ENCODE measurements around the gene ARFGEF3.
"Not testable (repeated sequence)": the region's sequence is repeated elsewhere in the genome, so short reads cannot be mapped to it uniquely, and the experiment has no call there.

Gene ARFGEF3, protein sequence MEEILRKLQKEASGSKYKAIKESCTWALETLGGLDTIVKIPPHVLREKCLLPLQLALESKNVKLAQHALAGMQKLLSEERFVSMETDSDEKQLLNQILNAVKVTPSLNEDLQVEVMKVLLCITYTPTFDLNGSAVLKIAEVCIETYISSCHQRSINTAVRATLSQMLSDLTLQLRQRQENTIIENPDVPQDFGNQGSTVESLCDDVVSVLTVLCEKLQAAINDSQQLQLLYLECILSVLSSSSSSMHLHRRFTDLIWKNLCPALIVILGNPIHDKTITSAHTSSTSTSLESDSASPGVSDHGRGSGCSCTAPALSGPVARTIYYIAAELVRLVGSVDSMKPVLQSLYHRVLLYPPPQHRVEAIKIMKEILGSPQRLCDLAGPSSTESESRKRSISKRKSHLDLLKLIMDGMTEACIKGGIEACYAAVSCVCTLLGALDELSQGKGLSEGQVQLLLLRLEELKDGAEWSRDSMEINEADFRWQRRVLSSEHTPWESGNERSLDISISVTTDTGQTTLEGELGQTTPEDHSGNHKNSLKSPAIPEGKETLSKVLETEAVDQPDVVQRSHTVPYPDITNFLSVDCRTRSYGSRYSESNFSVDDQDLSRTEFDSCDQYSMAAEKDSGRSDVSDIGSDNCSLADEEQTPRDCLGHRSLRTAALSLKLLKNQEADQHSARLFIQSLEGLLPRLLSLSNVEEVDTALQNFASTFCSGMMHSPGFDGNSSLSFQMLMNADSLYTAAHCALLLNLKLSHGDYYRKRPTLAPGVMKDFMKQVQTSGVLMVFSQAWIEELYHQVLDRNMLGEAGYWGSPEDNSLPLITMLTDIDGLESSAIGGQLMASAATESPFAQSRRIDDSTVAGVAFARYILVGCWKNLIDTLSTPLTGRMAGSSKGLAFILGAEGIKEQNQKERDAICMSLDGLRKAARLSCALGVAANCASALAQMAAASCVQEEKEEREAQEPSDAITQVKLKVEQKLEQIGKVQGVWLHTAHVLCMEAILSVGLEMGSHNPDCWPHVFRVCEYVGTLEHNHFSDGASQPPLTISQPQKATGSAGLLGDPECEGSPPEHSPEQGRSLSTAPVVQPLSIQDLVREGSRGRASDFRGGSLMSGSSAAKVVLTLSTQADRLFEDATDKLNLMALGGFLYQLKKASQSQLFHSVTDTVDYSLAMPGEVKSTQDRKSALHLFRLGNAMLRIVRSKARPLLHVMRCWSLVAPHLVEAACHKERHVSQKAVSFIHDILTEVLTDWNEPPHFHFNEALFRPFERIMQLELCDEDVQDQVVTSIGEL (N-terminal part only)

DNA sequence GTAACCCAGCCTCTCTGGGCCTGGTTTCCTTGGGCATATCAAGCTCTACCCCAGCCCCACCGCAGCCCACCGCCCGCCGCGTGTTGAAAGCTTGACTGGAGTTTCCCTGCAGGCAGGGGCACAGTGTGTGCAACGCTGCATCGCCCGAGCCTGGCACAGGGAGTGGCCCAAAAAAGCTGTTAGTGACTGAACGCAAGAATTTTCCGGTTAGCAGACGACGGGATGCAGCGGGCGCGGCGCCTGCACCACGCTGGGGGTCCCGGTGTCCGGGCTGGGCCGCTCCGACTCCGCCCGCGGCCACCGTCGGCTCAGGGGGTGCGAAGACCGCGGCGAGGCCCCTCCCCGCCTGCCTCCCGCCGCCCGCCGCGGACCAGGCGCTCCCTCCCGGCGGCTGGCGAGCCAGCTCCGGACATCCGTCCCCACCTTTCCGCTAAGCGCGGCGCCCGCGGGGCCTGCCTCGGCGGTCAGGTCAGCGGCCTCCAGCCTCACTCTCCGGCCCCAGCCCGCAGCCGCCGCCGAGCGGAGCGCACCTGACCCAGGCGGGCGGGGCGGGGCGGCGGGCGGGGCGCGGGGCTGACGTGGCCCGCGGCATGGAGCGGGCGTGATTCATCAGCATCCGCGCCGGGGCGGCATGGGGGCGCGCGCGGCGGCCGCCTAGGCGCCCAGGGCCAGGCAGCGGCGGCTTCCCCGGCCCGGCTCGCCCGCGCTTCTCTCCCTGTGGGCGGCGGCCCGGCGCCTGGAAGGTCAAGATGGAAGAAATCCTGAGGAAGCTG is at the start of gene ARFGEF3:
Gene ARFGEF3 (plus strand): TSS at position 602 of the 773 bp plus-strand sequence. CDS start 148 bp downstream, at position 750.
- peak; percentile 53 for DNase-seq

DNA sequence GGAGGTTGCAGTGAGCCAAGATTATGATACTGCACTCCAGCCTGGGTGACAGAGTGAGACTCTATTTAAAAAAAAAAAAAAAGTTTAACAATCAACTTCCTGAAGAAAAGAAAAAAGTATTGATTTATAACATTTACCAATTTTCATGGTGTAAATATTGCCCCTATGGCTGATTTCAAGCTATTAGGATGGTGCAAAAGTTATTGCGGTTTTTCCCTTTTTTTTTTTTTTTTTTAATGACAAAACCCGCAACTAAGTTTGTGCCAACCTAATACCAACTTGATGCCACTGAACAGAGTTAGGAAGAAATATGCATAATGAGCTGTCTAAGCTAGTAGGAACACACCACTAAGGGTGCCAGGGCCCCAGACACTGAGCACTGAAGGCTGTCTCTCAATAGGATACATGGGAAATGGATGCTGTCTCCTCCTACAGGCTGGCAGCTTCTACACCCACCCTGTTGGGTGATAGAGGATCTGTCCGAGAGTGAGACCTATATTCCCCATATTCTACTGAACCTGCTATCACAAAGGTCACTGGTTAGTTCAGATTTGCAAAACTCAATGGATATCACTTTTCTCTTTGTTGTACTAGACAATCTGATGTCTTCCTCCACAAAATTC is 48.0 kb upstream of the ARFGEF3 start:
- DNase-seq: no peak

DNA sequence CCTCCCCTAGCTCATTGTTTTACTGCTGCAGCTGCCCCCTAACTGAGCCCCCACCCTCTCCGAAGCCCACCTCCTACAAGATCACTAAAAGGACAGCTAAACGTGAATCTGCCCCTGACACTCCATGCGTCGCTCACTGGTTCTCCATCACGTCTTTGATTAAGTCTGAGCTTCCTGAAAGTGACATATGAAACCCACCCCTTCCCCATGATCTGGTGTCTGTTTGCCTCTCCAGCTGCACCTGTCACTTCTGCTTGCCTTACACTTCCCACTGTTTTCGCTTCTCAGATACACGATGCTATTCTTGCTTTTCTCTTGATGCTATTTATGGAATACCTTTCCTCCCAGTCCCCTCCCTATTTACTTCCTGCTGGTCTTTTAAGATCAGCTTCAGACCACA is 46.5 kb upstream of the ARFGEF3 start:
- DNase-seq: no peak

- DNase-seq: peak; percentile 64
Measured at GRCh38 chr6:138115877-138116660, 45.7 kb upstream of the ARFGEF3 start.

GRCh38 chr6:138116661-138116999 is 45.1 kb upstream of the ARFGEF3 start:
- DNase-seq: no peak

DNA sequence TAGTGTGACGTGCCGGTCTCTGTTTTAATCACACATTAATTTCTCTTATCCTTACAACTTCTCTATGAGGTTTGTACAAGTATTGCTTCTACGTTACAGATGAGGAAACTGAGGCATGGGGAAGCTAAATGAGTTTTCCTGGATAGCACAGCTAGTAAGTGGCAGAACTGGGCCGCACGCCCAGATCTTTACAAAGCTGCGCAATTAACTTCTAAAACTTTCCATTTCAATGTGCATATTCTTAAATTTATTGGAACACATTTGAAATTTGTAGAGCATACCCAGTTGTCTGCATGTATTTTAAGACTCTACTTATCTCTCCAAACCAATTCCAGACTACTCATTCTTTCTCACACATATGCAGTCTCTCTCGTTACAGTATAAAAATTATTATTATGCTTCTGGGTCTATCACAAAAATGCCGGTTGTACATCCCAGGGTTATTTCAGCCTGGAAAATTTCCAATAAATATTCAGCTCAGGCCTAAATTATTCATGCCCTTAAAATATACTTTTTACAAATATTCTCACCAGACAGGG is 44.3 kb upstream of the ARFGEF3 start:
- no peak for DNase-seq

DNA sequence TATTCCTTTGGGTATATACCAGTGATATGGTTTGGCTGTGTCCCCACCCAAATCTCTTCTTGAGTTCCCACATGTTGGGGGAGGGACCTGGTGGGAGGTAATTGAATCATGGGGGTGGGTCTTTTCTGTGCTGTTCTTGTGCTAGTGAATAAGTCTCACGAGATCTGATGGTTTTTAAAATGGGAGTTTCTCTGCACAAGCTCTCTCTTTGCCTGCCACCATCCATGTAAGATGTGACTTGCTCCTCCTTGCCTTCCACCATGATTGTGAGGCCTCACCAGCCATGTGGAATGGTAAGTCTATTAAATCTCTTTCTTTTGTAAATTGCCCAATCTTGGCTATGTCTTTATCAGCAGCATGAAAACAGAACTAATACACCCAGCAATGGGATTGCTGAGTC is 42.5 kb upstream of the ARFGEF3 start:
- not testable (repeated sequence) for DNase-seq

- DNase-seq: no peak
Measured at GRCh38 chr6:138119976-138120375, 41.8 kb upstream of the ARFGEF3 start.

- no peak for DNase-seq
Measured at GRCh38 chr6:138124096-138124495, 37.6 kb upstream of the ARFGEF3 start.

- no peak for DNase-seq
Measured at GRCh38 chr6:138128096-138128495, 33.6 kb upstream of the ARFGEF3 start.

DNA sequence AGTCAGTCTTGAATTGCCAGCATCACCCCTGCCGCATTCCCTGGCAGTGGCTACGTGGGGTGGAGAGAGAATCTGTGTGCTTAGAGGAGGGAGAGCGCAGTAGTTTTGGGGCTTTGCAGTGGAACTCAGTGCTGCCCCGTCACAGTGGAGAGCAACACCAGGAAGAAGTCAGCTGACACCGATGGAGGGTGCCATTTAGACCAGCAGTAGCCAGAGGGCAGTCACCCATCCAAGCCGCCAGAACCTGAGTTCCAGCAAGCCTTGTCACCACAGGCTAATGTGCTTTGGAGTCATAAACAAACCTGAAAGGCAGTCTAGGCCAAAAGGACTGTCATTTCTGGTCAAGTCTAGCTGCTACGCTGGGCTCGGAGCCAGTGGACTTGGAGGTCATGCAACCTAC is 32.5 kb upstream of the ARFGEF3 start:
- DNase-seq: no peak

DNA sequence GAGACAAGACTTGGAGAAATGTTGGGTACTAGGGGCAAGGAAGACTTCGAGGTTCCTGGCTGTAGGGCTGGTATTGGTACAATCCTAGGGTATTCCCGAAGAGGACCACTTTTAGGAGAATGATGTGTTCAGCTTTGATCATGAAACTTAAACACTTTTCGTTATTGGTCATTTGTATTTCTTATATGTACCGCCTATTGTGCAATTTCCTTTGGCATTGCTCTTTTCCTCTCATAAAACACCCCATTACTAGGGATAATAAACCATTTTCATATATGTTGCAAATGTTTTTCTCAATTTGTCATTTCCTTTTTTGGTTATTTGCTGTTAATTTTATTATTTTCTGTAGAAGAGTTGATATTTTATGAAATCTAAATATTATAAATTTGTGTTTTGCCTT is 18.9 kb upstream of the ARFGEF3 start:
- no peak for DNase-seq

- no peak for DNase-seq
Measured at GRCh38 chr6:138145402-138145801, 16.3 kb upstream of the ARFGEF3 start.

DNA sequence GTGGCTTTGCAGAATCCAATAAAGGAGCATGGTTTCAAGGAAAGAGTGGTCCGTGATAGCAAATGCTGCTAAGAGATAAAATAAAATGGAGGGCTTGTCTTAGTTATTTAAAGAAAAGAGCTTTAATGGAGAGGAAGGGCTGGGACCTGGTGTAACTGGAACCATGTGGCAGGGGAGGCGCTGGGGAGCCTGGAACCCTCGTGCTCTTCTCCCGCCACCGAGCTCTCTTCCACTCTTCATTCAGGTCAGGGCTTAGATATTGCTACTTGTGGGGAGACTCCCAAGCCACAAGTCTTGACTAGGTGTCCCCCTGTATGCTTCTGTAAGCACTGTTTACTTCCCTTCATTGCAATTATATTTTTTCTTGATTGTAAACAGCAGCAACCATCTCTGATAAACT is 15.2 kb upstream of the ARFGEF3 start:
- DNase-seq: no peak

DNA sequence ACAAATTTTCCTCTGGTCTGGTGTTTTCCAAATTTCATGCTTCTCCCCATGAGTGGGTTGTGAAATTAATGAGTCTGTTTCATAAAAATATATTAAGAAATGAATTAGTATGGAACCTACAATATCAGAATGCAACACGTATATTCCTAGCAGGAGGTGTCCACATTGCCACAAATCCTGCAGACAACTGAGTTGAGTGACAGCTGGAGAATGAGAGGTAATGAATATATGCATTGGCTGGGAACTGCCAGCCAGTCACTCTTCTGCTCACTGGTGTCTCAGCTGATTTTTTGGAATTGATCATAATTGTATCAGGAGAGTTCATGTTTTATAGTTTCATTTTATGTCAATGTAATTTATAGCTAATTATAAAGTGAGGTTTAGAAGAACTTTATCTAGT is 6.3 kb upstream of the ARFGEF3 start:
- DNase-seq: no peak

DNA sequence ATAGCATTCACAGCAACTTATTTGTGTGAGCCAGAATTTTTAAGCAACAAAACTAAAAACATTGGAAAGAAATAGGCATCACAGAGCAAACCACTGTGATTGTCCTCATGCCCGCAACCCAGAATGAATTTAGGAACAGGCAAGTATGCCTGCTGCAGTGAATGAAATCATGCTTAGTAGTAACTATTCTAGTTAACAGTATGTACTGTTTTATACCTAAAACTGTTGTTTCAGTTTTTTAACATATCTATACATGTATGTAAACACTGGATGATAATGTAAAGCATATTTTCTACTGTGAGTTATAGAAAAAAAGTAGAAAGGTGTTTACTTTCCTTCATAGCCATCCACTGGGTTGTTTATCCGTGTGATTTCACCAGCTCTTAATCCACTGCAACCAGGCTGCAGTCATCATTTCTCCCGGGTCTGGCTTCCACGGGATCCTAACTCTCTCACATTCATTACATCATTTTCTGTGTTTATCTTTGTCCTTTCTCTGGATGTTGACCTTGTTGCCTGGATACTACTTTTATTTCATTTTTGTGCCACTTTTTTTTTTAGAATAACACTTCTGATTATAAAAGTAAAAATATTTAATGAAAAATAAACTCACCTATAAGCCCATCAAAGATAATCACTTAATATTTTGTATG is 3.6 kb upstream of the ARFGEF3 start:
- DNase-seq: no peak

- DNase-seq: no peak
Measured at GRCh38 chr6:138159246-138159645, 2.5 kb upstream of the ARFGEF3 start.

DNA sequence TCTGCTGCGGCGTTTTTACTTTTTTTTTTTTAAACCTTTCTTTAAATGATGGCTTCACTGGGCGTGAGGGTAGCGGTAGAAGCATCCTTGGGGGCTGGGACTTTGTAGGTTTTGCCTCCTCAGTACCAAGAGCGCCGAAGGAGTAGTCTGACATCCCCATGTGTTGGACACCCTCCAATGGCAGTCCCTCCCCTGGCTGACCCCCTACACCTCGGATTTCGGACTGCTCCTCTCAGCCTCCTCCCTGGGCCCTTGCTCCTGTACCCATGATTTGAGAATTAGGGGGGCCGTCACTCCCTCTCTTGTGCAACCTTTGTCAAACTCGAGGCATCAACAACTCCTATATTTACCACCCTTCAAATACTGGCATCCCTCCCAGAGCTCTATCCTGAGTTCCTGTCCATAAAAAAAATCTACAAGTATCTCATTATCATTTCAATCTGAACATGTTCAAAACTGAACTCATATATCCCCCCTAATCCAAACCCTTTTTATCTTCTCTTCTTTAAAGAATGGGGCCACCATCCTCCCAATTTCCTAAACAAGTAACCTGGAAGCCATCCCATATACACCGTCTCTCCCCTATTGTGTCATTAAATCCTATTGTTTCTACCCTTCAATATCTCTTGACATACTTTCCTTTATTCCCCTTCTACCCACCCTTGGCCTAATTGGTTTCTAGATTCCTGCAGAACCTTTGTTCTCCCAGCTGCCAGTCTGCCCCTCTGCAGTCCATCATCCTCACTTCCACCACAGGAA is 1.2 kb upstream of the ARFGEF3 start:
- no peak for DNase-seq

DNA sequence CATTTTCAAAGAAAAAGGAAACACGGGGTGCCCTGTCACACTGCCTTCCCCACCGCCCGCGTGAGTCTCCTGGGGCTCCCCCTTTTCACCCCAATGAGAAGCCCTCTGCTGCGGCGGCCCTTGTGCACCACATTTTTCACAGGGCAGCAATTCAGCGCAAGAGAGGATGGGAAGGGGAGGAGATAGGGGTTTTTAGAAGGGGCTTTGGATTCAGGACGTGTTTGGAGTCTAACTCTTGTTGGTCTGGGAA is 726 bp upstream of the ARFGEF3 start:
- DNase-seq: no peak
